ENCODE data around the gene HDAC4. TPM values are rescaled to one million over a fixed set of nuclear protein-coding genes. Genes with fewer than 3 reads are reported as not detected.

The HDAC4 gene
- total and polyA plus RNA-seq, 10 of the 15 experiments (the other 5 are each of a cell fraction or from before 2014, with no cell fraction given): 0.22 to 15.7 (median 4.8) TPM

DNA sequence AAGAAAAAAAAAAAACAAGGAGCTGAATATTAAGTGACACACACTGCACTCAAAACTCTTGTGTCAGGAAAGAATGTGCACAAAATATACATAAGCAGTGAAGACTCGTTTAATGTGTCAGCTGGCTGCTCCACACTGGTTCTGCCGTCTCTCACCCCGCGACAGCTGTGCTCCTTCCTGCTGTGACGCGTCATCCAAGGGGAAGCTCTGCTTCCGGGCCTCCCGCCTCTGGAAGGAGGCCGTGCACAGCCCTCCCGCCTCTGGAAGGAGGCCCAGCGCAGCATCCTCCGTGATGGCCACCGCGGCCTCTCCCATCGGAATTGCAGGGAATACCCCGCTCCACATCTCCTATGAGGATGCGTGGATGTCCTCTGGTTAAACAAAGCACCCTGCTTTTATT is 151.0 kb downstream of the HDAC4 start:
- Histone ChIP-seq H3K27ac (ENCODE audit: control insufficient read depth, insufficient read depth) (no peak overlapping the region), H3K4me3 (no peak overlapping the region), H3K4me2 (ENCODE audit: control insufficient read depth, insufficient read depth) (no peak overlapping the region), H3K9me3 (replicated peaks; ENCODE audit: control insufficient read depth, insufficient read depth, low read length) (no peaks in the 10 kb centered on the region), H3K36me3 (ENCODE audit: control insufficient read depth in 2 of 2, insufficient read depth in 2 of 2, low read length in 1 of 2) (no peaks in the 10 kb centered on the region), H3K79me2 (ENCODE audit: control insufficient read depth, insufficient read depth, low read length) (no peaks in the 10 kb centered on the region), H4K20me1 (ENCODE audit: control insufficient read depth, insufficient read depth) (no peaks in the 10 kb centered on the region; the same call in 1 of the 2 replicates), H3K4me1 (ENCODE audit: control insufficient read depth, insufficient read depth, low read length) (peaks cover 18% of the 10 kb centered on the region), H2AFZ (ENCODE audit: control insufficient read depth, low read depth, low read length) (no peak overlapping the region), H3K9ac (ENCODE audit: control insufficient read depth, insufficient read depth, low read length) (no peak overlapping the region), H3K27me3 (replicated peaks in 1 of 2; ENCODE audit: control insufficient read depth in 2 of 2, insufficient read depth in 2 of 2, low read length in 1 of 2) (0 out of 4 replicates have a peak, but pooled peaks cover 0 to 7% of the 10 kb centered on the region in 2 experiments)
- DNase-seq (ENCODE audit: low read depth, low spot score): no peak
- WGBS (ENCODE audit: insufficient coverage, insufficient replicate concordance, low lambda C conversion rate, missing lambda C conversion rate): 93% methylated on average over 17 of the region's 17 CpGs
- in situ Hi-C loops (cut with MboI): no loop called here
- ChIA-PET RAD21 (ENCODE audit: unreplicated experiment) (no interaction called here), CTCF (no interaction called here), SMC1A (ENCODE audit: uncharacterized antibody, unreplicated experiment) (no interaction called here), POLR2A (interaction anchor here (0.6 kb wide), 1 partner anchor 47 kb away, joined by 4 read pairs; no protein-coding TSS in a partner anchor)
- intact Hi-C loops (cut with micrococcal nuclease; ENCODE audit: unreplicated experiment): loop anchor here (10.0 kb wide), 1 partner anchor 105 kb away; no protein-coding TSS in a partner anchor
- no TSS peak for BruUV-seq (replicated peaks)
- TF ChIP-seq ZSCAN29 (IDR thresholded peaks at IDR 0.05) (no peak), KLF5 (IDR thresholded peaks at IDR 0.05; ENCODE audit: partially characterized antibody) (no peak), BACH1 (IDR thresholded peaks at IDR 0.05; ENCODE audit: borderline replicate concordance) (no peak), RAD21 (IDR thresholded peaks at IDR 0.05; ENCODE audit: insufficient read depth, low read depth, low read length) (no peak), BRCA1 (IDR thresholded peaks at IDR 0.05; ENCODE audit: low read depth, low read length) (no peak), NRF1 (conservative IDR thresholded peaks at IDR 0.05; ENCODE audit: low read depth, low read length) (no peak), SP1 (IDR thresholded peaks at IDR 0.05; ENCODE audit: low read depth, low read length) (no peak), ZNF24 (IDR thresholded peaks at IDR 0.05) (no peak)
- TF ChIP-seq, protein P1, sequence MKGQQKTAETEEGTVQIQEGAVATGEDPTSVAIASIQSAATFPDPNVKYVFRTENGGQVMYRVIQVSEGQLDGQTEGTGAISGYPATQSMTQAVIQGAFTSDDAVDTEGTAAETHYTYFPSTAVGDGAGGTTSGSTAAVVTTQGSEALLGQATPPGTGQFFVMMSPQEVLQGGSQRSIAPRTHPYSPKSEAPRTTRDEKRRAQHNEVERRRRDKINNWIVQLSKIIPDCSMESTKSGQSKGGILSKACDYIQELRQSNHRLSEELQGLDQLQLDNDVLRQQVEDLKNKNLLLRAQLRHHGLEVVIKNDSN (IDR thresholded peaks at IDR 0.05; ENCODE audit: borderline replicate concordance, extremely low read length, insufficient read depth, low read depth, low read length): no peak
- ATAC-seq: no peak
- FAIRE-seq: no peak

All from GM12878 (cell line).